ENCODE results near the gene VOPP1. TPM values are rescaled to one million over a fixed set of nuclear protein-coding genes. Genes with fewer than 3 reads are reported as not detected.

Gene VOPP1
- total RNA-seq, 1 donor from 2014 or later, result 66.2 TPM

GRCh38 chr7:55569797-55570196 is 2.5 kb downstream of the VOPP1 start:
- Histone ChIP-seq H3K4me1 (peaks cover 59% of the 10 kb centered on the region), H3K4me3 (no peak overlapping the region)

GRCh38 chr7:55569269-55569663 is 3.0 kb downstream of the VOPP1 start:
- H3K4me3 ChIP-seq, result no peak overlapping the region
- ATAC-seq (no peak), DNase-seq (no peak)
- intact Hi-C loops (cut with DNase I), result no loop called here
- peaks cover 56% of the 10 kb centered on the region for H3K4me1 ChIP-seq
- no peaks in the 10 kb centered on the region for H3K36me3 ChIP-seq
- H3K27ac ChIP-seq, result peak overlapping the region; percentile 36
- H3K9me3 ChIP-seq, result no peaks in the 10 kb centered on the region
- H3K27me3 ChIP-seq (ENCODE audit: low read depth), result no peaks in the 10 kb centered on the region
- no peak for TF ChIP-seq CTCF (IDR thresholded peaks at IDR 0.05)

More at GRCh38 chr7:55569797-55570196, 2.5 kb downstream of the VOPP1 start:
- TF ChIP-seq CTCF (IDR thresholded peaks at IDR 0.05), result no peak
- H3K27ac ChIP-seq, result no peak overlapping the region
- H3K27me3 ChIP-seq (ENCODE audit: low read depth), result no peaks in the 10 kb centered on the region
- no peaks in the 10 kb centered on the region for H3K36me3 ChIP-seq
- no peak for ATAC-seq
- no peak for DNase-seq
- intact Hi-C loops (cut with DNase I), result no loop called here
- H3K9me3 ChIP-seq, result no peaks in the 10 kb centered on the region

- no peak for TF ChIP-seq CTCF (IDR thresholded peaks at IDR 0.05)
- Histone ChIP-seq H3K4me3 (no peak overlapping the region), H3K4me1 (peaks cover 51% of the 10 kb centered on the region), H3K36me3 (no peaks in the 10 kb centered on the region), H3K27ac (peak overlapping the region; percentile 36), H3K9me3 (no peaks in the 10 kb centered on the region), H3K27me3 (ENCODE audit: low read depth) (no peaks in the 10 kb centered on the region)
- intact Hi-C loops (cut with DNase I), result no loop called here
- ATAC-seq (no peak), DNase-seq (no peak)
These were observed 3.6 kb downstream of the VOPP1 start for GRCh38 chr7:55568613-55569268.

- no peaks in the 10 kb centered on the region for H3K27me3 ChIP-seq (ENCODE audit: low read depth)
- H3K9me3 ChIP-seq, result no peaks in the 10 kb centered on the region
- no peaks in the 10 kb centered on the region for H3K36me3 ChIP-seq
- peaks cover 40% of the 10 kb centered on the region for H3K4me1 ChIP-seq
- no peak for ATAC-seq
- H3K4me3 ChIP-seq, result no peak overlapping the region
- DNase-seq, result no peak
- intact Hi-C loops (cut with DNase I), result no loop called here
- TF ChIP-seq CTCF (IDR thresholded peaks at IDR 0.05), result no peak
- no peak overlapping the region for H3K27ac ChIP-seq
These were observed 4.7 kb downstream of the VOPP1 start for GRCh38 chr7:55567571-55567970.

GRCh38 chr7:55565681-55566080 is 6.6 kb downstream of the VOPP1 start:
- DNase-seq, result no peak
- no peak for ATAC-seq
- Histone ChIP-seq H3K9me3 (no peaks in the 10 kb centered on the region), H3K36me3 (no peaks in the 10 kb centered on the region), H3K27ac (no peak overlapping the region), H3K27me3 (ENCODE audit: low read depth) (no peaks in the 10 kb centered on the region), H3K4me3 (no peak overlapping the region), H3K4me1 (peaks cover 38% of the 10 kb centered on the region)
- no peak for TF ChIP-seq CTCF (IDR thresholded peaks at IDR 0.05)
- intact Hi-C loops (cut with DNase I), result no loop called here
